Neural progenitor cell (in vitro differentiated cells): ENCODE data around the gene AGMO. TPM values are rescaled to one million over a fixed set of nuclear protein-coding genes. Genes with fewer than 3 reads are reported as not detected.

ENCODE experiments used
- DNase-seq: peaks from one replicate; pipeline ENCODE4 v3.0.0-alpha.2; 2016; ENCODE audit warnings: low spot score
- H2AFZ ChIP-seq: fragments of 200-600 bp; sonication (generic); replicated peaks from 2 replicates; pipeline ENCODE4 v1.6.1; 2016; ENCODE audit warnings: antibody characterized with exemption
- H3F3A ChIP-seq: fragments of 200-600 bp; sonication (generic); 2 replicates; pipeline ENCODE4 v1.6.1; 2016; ENCODE audit warnings: antibody characterized with exemption, low read depth
- H3K27ac ChIP-seq: fragments of 200-600 bp; sonication (generic); 2 replicates; pipeline ENCODE4 v1.5.1; 2016; ENCODE audit warnings: mild to moderate bottlenecking
- H3K27me3 ChIP-seq: fragments of 200-600 bp; sonication (generic); 2 replicates; pipeline ENCODE4 v1.6.1; 2016; ENCODE audit warnings: mild to moderate bottlenecking, moderate library complexity
- H3K36me3 ChIP-seq: fragments of 200-600 bp; sonication (generic); 2 replicates; pipeline ENCODE4 v1.5.1; 2016
- H3K4me1 ChIP-seq: fragments of 200-600 bp; sonication (generic); 2 replicates; pipeline ENCODE4 v1.6.1; 2016; ENCODE audit warnings: mixed run types
- H3K4me2 ChIP-seq: fragments of 200-600 bp; sonication (generic); 2 replicates; pipeline ENCODE4 v1.6.1; 2016
- H3K4me3 ChIP-seq: fragments of 200-600 bp; sonication (generic); 2 replicates; pipeline ENCODE4 v1.5.1; 2016
- H3K79me2 ChIP-seq: fragments of 200-600 bp; sonication (generic); 2 replicates; pipeline ENCODE4 v1.6.1; 2016; ENCODE audit warnings: low read depth
- H3K9ac ChIP-seq: fragments of 200-600 bp; sonication (generic); 2 replicates; pipeline ENCODE4 v1.6.1; 2016
- H3K9me3 ChIP-seq: fragments of 200-600 bp; sonication (generic); 2 replicates; pipeline ENCODE4 v1.5.1; 2016; ENCODE audit warnings: low read depth
- H4K20me1 ChIP-seq: fragments of 200-600 bp; sonication (generic); 2 replicates; pipeline ENCODE4 v1.6.1; 2016; ENCODE audit warnings: low read depth
- H3K27ac Mint-ChIP-seq: 3 replicates; pipeline ENCODE4 v1.8.0; 2021; ENCODE audit warnings: mixed read lengths
- H3K27me3 Mint-ChIP-seq: 2 replicates; pipeline ENCODE4 v1.8.0; 2022; ENCODE audit warnings: low read depth, mild to moderate bottlenecking, inconsistent platforms, moderate library complexity, mixed read lengths; ENCODE audit not compliant: insufficient read depth
- H3K36me3 Mint-ChIP-seq: 3 replicates; pipeline ENCODE4 v1.8.0; 2021; ENCODE audit warnings: mixed read lengths
- H3K4me1 Mint-ChIP-seq: 3 replicates; pipeline ENCODE4 v1.8.0; 2021; ENCODE audit warnings: mixed read lengths
- H3K4me3 Mint-ChIP-seq: 3 replicates; pipeline ENCODE4 v1.8.0; 2021; ENCODE audit warnings: mild to moderate bottlenecking, moderate library complexity, mixed read lengths
- H3K9me3 Mint-ChIP-seq: 3 replicates; pipeline ENCODE4 v1.8.0; 2020; ENCODE audit warnings: mixed read lengths
- CTCF ChIP-seq: fragments of 200-600 bp; sonication (generic); IDR thresholded peaks from 2 replicates; pipeline ENCODE4 v1.5.1; 2017; ENCODE audit warnings: antibody characterized with exemption, mild to moderate bottlenecking
- EZH2 ChIP-seq: fragments of 200-600 bp; sonication (generic); IDR thresholded peaks from 2 replicates; pipeline ENCODE4 v1.6.1; 2017; ENCODE audit warnings: antibody characterized with exemption, mild to moderate bottlenecking, moderate library complexity
- EZH2phosphoT487 ChIP-seq: fragments of 200-600 bp; sonication (generic); IDR thresholded peaks from 2 replicates; pipeline ENCODE4 v1.6.1; 2017; ENCODE audit warnings: antibody characterized with exemption
- total RNA-seq: library from RNA; depleted of rRNA; stranded (reverse); fragments of >200 nt; gene quantifications from 2 replicates; pipeline ENCODE4 v1.2.3, GENCODE V29; 2015; ENCODE audit warnings: low replicate concordance

The AGMO gene
- total RNA-seq, 1 donor from 2014 or later = 0.30 TPM

- H4K20me1 ChIP-seq = no peaks in the 10 kb centered on the region
- TF ChIP-seq EZH2phosphoT487 (no peak), EZH2 (no peak), CTCF (no peak)
- no peak for DNase-seq
Measured at GRCh38 chr7:15470825-15471668, 90.8 kb downstream of the AGMO start.

GRCh38 chr7:15464667-15465121 is 97.1 kb downstream of the AGMO start:
- Histone ChIP-seq H2AFZ (no peak overlapping the region), H3K36me3 (no peaks in the 10 kb centered on the region), H3F3A (no peaks in the 10 kb centered on the region), H3K9ac (no peak overlapping the region), H3K4me2 (no peak overlapping the region), H3K79me2 (no peaks in the 10 kb centered on the region), H3K4me1 (no peaks in the 10 kb centered on the region), H3K9me3 (no peaks in the 10 kb centered on the region), H3K27ac (no peak overlapping the region), H3K27me3 (no peaks in the 10 kb centered on the region), H3K4me3 (no peak overlapping the region), H4K20me1 (no peaks in the 10 kb centered on the region)
- no peak for TF ChIP-seq CTCF
- no peak overlapping the region for H3K27ac Mint-ChIP-seq
- peaks cover 5% of the 10 kb centered on the region for H3K4me1 Mint-ChIP-seq
- H3K36me3 Mint-ChIP-seq = no peaks in the 10 kb centered on the region
- H3K9me3 Mint-ChIP-seq = no peaks in the 10 kb centered on the region
- H3K27me3 Mint-ChIP-seq = peaks cover 2% of the 10 kb centered on the region
- H3K4me3 Mint-ChIP-seq = no peak overlapping the region
- DNase-seq = no peak

More at GRCh38 chr7:15470825-15471668, 90.8 kb downstream of the AGMO start:
- H3K27ac Mint-ChIP-seq = no peak overlapping the region
- H3K4me1 ChIP-seq = no peaks in the 10 kb centered on the region
- H3K4me1 Mint-ChIP-seq = no peaks in the 10 kb centered on the region
- H3K36me3 Mint-ChIP-seq = no peaks in the 10 kb centered on the region
- H3K9me3 ChIP-seq = no peaks in the 10 kb centered on the region
- H3K9me3 Mint-ChIP-seq = no peaks in the 10 kb centered on the region
- H3K36me3 ChIP-seq = no peaks in the 10 kb centered on the region
- H3K27me3 ChIP-seq = no peaks in the 10 kb centered on the region
- H3K4me3 ChIP-seq = no peak overlapping the region
- no peaks in the 10 kb centered on the region for H3F3A ChIP-seq
- H3K4me2 ChIP-seq = no peak overlapping the region
- no peak overlapping the region for H2AFZ ChIP-seq
- H3K79me2 ChIP-seq = no peaks in the 10 kb centered on the region
- no peak overlapping the region for H3K27ac ChIP-seq
- no peak overlapping the region for H3K9ac ChIP-seq
- peaks cover 2% of the 10 kb centered on the region for H3K27me3 Mint-ChIP-seq
- H3K4me3 Mint-ChIP-seq = no peak overlapping the region

- Histone ChIP-seq H3K4me2 (no peak overlapping the region), H3F3A (no peaks in the 10 kb centered on the region), H3K4me3 (no peak overlapping the region), H3K4me1 (no peaks in the 10 kb centered on the region), H3K9ac (no peak overlapping the region), H4K20me1 (no peaks in the 10 kb centered on the region), H3K36me3 (no peaks in the 10 kb centered on the region), H3K79me2 (no peaks in the 10 kb centered on the region), H2AFZ (no peak overlapping the region), H3K9me3 (no peaks in the 10 kb centered on the region), H3K27ac (no peak overlapping the region), H3K27me3 (no peaks in the 10 kb centered on the region)
- Mint-ChIP-seq H3K27ac (no peak overlapping the region), H3K27me3 (no peaks in the 10 kb centered on the region), H3K4me1 (peaks cover 8% of the 10 kb centered on the region), H3K9me3 (no peaks in the 10 kb centered on the region), H3K4me3 (no peak overlapping the region), H3K36me3 (no peaks in the 10 kb centered on the region)
- TF ChIP-seq EZH2phosphoT487 (no peak), CTCF (no peak), EZH2 (no peak)
- no peak for DNase-seq
Measured at GRCh38 chr7:15463801-15464666, 97.8 kb downstream of the AGMO start.
